ENCODE measurements around the gene ARHGAP6. TPM values are rescaled to one million over a fixed set of nuclear protein-coding genes. Genes with fewer than 3 reads are reported as not detected.

ARHGAP6 gene
- total and polyA plus RNA-seq, 9 of the 15 experiments (the other 6 are each of a cell fraction or from before 2014, with no cell fraction given), result 12.5 to 63.6 (median 41.8) TPM

DNA sequence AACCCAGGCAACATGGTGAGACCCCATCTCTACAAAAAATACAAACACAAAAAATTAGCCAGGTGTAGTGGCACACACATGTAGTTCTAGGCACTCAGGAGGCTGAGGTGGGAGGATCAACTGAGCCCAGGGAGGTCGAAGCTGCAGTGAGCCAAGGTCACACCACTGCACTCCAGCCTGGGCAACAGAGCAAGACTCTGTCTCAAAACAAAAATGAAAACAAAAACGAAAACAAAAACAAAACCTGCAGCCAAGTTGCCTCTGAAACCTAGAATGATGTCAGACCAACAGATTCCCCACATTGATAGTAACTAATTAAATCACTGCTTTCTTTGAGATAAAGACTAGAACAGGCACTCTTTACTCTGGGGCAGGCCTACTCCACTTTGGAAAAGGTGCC lies 268.0 kb downstream of the ARHGAP6 start (continued):
- TF ChIP-seq ZNF668 (CRISPR knock-in tag; IDR thresholded peaks at IDR 0.05), result no peak
- TF ChIP-seq SMARCA5 (IDR thresholded peaks at IDR 0.05), result 0 out of 2 replicates have a peak, but pooled peaks have one; percentile 65
- TF ChIP-seq ATF7 (IDR thresholded peaks at IDR 0.05), result peak; percentile 52
- TF ChIP-seq ZNF121 (CRISPR knock-in tag; conservative IDR thresholded peaks at IDR 0.05), result peak; percentile 83
- peak; percentile 21; the same call in 1 of the 2 replicates for TF ChIP-seq FOSL1 (tag; conservative IDR thresholded peaks at IDR 0.05)
- 0 out of 2 replicates have a peak, but pooled peaks have one; percentile 34 for TF ChIP-seq HLTF (IDR thresholded peaks at IDR 0.05)
- TF ChIP-seq, protein P1, sequence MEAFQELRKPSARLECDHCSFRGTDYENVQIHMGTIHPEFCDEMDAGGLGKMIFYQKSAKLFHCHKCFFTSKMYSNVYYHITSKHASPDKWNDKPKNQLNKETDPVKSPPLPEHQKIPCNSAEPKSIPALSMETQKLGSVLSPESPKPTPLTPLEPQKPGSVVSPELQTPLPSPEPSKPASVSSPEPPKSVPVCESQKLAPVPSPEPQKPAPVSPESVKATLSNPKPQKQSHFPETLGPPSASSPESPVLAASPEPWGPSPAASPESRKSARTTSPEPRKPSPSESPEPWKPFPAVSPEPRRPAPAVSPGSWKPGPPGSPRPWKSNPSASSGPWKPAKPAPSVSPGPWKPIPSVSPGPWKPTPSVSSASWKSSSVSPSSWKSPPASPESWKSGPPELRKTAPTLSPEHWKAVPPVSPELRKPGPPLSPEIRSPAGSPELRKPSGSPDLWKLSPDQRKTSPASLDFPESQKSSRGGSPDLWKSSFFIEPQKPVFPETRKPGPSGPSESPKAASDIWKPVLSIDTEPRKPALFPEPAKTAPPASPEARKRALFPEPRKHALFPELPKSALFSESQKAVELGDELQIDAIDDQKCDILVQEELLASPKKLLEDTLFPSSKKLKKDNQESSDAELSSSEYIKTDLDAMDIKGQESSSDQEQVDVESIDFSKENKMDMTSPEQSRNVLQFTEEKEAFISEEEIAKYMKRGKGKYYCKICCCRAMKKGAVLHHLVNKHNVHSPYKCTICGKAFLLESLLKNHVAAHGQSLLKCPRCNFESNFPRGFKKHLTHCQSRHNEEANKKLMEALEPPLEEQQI (IDR thresholded peaks at IDR 0.05), result peak; percentile 51; the same call in 1 of the 2 replicates
- peak; percentile 48; the same call in 1 of the 2 replicates for TF ChIP-seq SMARCE1 (IDR thresholded peaks at IDR 0.05)
- peak; percentile 72 to 80 for TF ChIP-seq KDM1A (IDR thresholded peaks at IDR 0.05)
- TF ChIP-seq HDAC1 (IDR thresholded peaks at IDR 0.05), result peak in 1 of 2 experiments; percentile 43; a peak in 2 of 4 replicates
- TF ChIP-seq SP1 (CRISPR knock-in tag; IDR thresholded peaks at IDR 0.05), result no peak
- TF ChIP-seq ESRRA (IDR thresholded peaks at IDR 0.05; ENCODE audit: borderline replicate concordance, low read depth), result peak; percentile 44; the same call in 1 of the 2 replicates
- peak; percentile 61; the same call in 1 of the 2 replicates for TF ChIP-seq FOXJ2 (tag; IDR thresholded peaks at IDR 0.05)
- TF ChIP-seq CC2D1A (IDR thresholded peaks at IDR 0.05), result 0 out of 2 replicates have a peak, but pooled peaks have one; percentile 32
- TF ChIP-seq CBFA2T3 (IDR thresholded peaks at IDR 0.05), result peak; percentile 16; the same call in 1 of the 2 replicates
- 0 out of 2 replicates have a peak, but pooled peaks have one; percentile 10 for TF ChIP-seq SOX6 (IDR thresholded peaks at IDR 0.05)
- TF ChIP-seq RCOR1 (IDR thresholded peaks at IDR 0.05; ENCODE audit: borderline replicate concordance in 1 of 2, low read depth in 2 of 2, low read length in 2 of 2), result peak in 1 of 2 experiments; percentile 52; a peak in 2 of 4 replicates
- TF ChIP-seq SNIP1 (IDR thresholded peaks at IDR 0.05; ENCODE audit: low read depth), result no peak
- TF ChIP-seq JUND (IDR thresholded peaks at IDR 0.05; ENCODE audit: borderline replicate concordance, low read depth, low read length), result no peak
- peak; percentile 24; the same call in 1 of the 3 replicates for TF ChIP-seq JUND (tag; IDR thresholded peaks at IDR 0.05; ENCODE audit: borderline replicate concordance, low read depth, low read length)
- peak; percentile 56; the same call in 1 of the 2 replicates for TF ChIP-seq HDAC2 (IDR thresholded peaks at IDR 0.05)
